Hematopoietic multipotent progenitor cell treated with erythropoietin and hydrocortisone succinate and interleukin-3 and kit ligand, for 15 days (in vitro differentiated cells): ENCODE measurements around the gene ACADVL.
"Not testable (repeated sequence)": the region's sequence is repeated elsewhere in the genome, so short reads cannot be mapped to it uniquely, and the experiment has no call there.

Experiments used
- DNase-seq: peaks from one replicate; pipeline ENCODE4 v3.0.0-alpha.2; 2015; ENCODE audit warnings: low spot score

Gene ACADVL

DNA sequence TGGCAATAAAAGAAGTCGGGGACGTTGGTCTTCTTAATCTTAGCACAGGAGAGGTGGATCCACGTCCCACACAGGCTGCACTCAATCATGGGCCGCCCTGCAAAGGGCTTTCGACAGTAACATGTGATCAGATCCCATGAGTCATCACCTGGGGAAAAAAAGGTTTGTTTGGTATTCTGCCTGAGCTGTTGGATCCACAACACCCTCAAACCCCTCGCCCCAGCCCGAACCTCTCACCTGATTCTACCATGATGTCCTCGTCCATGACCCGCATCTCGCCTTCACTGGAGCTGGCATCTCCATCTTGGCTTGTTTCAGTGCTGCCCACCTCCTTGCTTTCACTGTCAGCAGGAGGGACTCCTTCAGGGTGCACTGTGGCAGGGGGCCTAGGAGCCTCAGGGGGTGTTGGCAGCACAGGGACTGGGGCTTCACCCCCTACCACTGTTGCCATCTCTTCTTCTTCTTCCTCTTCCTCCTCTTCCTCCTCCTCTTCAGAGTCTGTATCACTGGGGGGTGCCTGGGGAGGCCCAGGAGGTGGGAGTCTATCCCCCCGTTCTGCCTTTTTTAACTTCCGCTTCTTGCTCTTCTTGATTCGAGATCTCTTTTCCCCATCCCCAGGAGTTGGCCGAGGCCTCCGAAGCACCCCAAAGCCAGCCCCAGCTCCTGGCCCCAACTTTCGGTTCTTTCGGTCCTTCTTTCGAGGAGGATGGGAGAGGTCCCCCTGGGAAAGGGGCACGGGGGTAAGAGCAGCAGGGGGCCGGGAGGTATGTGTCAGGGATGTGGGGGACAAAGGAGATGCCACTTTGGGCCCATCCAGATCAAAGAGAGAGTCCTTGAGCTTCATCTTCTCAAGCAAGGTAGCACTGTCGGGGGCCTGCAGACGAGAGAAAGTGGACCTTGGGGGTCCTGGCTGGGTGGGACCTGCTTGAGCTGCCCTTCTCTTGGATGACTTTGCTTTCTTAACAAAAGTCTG is 16.2 kb downstream of the ACADVL start:
- DNase-seq, result peak; percentile 41

- DNase-seq, result no peak
These were observed 17.1 kb downstream of the ACADVL start for GRCh38 chr17:7236808-7237207.

DNA sequence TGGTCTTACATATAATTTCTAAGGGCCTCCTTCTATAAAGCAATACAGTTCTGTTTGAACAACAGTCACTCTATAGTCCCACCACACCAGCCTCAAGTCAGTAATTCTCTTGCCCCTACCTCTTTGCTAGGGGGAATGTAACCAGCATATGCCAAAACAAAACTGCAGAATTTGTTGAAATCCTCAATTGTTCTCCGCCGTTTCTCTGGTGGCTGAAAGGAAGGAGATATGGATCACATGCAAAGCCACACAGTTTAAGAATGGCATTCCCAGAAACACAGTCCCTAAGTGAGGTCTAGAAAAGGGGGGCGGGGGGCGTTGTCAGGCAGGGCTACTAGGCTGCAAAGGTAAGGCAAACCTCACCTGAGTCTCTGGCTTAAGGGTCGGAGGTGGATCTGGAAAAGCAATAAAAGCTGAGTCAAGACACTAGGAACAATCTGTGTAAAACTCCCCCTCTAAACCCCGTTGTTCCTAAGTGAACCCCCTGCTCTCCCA is 17.6 kb downstream of the ACADVL start:
- DNase-seq, result no peak

- peak; percentile 84 for DNase-seq
These were observed 18.2 kb downstream of the ACADVL start for GRCh38 chr17:7237761-7238419.

GRCh38 chr17:7238420-7239090 is 18.8 kb downstream of the ACADVL start:
- DNase-seq, result peak; percentile 38

DNA sequence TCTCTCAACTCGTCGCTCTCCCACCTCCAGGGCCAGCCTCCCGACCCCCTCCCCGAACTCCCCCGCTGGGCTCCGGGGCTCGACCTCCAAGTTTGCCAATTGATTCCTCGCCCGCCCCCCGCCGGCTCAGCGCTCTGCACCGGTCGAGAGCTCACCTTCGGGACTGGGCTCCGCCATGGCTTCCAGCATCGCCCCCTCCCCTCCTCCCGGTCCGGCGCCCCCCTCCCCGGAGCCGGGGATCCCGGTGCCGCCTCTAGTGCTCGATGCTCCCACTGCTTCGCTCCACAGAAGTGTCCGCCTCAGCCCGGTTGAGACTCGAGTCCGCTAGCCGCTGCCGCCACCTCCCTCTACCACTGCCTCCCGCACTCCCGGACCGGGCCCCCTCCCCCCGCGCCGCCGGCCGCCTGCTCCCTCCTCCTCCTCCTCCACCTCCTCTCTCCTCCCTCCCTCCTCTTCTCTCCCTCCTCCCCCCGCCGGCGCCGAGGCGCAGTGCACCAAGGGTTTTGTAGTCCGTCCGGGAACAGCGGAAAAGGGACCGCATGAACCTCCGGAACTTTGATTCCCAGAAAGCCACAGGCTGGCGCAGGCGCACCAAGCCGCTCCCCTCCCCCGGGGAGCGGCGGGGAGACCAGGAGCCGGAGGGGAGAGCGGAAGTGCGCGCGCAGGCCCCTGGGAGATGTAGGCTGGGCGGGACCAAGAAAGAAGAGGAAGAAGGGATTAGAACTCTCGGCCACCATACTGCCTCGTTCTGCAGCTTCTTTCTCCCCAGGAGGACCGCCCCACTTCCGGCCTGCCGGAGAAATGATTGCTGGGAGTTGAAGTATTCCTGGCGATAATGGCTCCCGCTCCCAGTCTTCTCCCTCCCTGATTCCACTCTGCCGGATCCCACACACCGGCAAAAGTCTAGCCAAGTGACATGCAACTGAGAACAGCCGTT is 19.6 kb downstream of the ACADVL start, which contains the start of gene PHF23:
Gene PHF23 (minus strand): TSS at position 367 of the 937 bp plus-strand sequence. CDS start 178 bp downstream, at position 189.
- peak; percentile 99 for DNase-seq

GRCh38 chr17:7240375-7240774 is 20.6 kb downstream of the ACADVL start:
- no peak for DNase-seq

GRCh38 chr17:7241090-7241733 is 21.5 kb downstream of the ACADVL start:
- DNase-seq, result no peak

DNA sequence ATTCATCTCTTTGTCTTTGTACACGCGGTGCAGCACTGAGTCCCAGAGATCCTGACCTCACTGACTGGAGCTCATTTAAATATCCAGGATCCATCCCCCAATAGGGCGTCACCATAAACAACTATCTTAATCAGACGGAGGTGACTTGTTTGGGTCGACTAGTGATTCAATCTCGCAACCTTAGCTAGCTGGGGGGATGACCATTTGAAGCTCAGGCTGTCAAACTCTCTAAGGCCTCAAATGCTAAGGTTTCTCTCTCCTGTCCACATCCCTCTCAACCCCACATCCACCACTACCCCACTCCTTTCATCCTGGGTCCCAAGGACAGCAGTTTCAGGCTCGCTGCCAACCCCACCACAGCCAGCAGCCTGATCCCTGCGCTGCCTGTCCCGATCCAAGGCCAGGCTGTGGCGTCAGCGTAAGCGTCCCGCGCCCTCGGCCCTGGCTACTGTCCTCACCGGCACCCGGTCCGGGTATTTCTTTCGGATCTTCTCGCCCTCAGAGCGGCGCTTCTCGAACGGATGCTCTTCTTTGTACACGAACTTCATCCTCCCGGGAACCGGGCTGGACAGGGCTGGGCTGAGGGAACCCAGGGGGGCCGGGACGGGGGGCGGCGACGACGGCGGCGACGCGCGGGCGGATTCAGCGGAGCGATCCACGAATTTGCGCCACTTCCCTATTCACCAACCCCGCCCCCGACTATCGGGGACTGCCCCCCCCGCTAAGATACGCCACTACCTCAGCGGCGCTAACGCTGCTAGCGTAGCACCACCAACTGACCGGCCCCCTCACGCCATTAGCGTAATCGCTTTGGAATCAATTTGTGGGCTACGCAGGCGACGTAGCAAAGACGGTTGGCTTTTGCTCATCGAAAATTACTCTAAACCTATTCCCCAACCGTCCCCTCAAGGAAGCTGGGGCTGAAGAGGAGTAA is 22.3 kb downstream of the ACADVL start, which contains the start of gene GABARAP:
Gene GABARAP (minus strand): TSS at position 667 of the 934 bp plus-strand sequence. CDS start 119 bp downstream, at position 548.
- peak; percentile 97 for DNase-seq

DNA sequence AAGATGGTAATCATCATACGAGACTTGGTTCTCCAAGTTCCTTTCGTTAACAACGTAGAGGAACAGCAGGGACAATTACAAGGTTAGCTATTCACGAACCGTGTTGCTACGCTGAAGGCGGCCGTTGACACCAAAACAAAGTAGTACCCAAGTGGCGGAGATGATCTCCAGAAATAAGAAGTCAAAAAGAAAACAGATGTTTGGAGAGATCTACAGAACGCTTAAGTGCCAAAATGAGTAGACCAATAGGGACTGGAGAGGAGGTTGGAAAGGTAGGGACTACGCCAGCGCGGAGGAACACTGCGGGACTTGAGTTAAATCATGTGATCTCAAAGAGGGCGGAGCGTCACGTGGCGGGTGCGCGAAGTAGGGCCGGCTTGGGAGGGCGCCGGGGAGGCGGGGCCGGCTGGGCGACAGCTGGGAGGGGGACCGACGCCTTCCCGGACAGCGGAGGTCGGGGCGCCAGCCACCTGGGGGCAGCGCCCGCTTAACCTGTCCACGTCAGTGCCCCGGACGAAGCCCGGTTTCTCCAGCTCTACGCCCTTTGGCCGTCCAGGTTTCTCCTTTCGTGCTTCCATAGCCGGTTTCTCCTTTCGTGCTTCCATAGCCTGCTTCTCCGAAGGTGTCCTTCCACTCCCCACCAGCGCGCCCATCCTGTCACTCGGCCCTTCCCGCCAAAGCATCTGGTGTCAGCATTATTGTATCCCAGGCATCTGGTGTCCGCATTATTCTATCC is 23.1 kb downstream of the ACADVL start:
- peak; percentile 97 for DNase-seq

DNA sequence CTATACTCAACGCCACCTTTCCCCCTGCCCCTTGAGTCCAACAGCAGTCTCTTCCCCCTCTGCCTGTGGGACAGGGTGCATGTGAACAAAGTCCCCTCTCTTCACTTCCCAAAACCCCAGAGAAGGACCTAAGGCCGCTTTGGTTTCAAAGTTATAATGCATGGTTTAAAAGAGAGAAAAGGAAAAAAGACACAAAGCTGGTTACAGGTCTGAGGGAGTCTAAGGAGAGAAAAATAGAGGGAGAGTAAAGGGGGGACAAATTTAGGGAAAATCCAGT is 23.7 kb downstream of the ACADVL start:
- no peak for DNase-seq

- DNase-seq, result not testable (repeated sequence)
These were observed 24.1 kb downstream of the ACADVL start for GRCh38 chr17:7243838-7244237.

- DNase-seq, result no peak
These were observed 27.0 kb downstream of the ACADVL start for GRCh38 chr17:7246779-7247178.

DNA sequence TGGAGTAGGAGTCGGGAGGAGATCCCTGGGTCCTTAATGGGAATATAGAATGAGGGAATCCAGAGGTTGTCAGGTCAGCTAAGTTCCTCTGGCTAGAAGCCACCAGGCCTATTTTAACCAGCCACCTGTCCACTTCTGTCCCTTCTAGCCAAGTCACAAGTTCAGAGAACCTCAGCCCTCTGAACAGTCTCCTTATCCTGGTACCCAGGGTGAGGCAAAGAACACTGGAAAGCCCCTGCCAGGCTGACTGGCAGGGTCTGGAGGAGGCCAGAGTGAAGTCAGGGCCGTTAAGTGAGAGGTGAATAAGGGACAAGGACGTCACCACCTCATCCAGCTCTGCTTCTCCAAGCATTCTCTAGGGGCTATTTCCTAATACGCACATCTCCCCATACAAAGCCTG is 29.1 kb downstream of the ACADVL start:
- no peak for DNase-seq

- DNase-seq, result no peak
These were observed 29.5 kb downstream of the ACADVL start for GRCh38 chr17:7249214-7249613.

DNA sequence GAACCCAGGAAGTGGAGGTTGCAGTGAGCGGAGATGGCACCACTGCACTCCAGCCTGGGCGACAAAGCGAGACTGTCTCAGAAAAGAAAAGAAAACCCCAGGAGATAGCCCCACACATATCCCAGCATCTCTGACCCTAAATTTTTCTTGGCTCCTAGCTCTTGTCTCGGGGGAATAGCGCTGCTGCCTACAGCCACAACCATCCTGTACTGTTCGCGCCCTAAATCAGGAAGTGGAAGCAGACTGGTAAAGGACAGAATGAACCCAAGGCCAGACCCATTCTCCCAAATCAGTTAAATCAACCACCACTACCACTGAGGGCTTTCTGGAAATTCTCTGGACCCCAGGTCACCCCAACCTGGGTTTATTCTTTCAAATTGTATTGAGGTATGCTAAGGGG is 30.1 kb downstream of the ACADVL start:
- no peak for DNase-seq

GRCh38 chr17:7250695-7251627 is 31.2 kb downstream of the ACADVL start:
- peak; percentile 11 for DNase-seq

DNA sequence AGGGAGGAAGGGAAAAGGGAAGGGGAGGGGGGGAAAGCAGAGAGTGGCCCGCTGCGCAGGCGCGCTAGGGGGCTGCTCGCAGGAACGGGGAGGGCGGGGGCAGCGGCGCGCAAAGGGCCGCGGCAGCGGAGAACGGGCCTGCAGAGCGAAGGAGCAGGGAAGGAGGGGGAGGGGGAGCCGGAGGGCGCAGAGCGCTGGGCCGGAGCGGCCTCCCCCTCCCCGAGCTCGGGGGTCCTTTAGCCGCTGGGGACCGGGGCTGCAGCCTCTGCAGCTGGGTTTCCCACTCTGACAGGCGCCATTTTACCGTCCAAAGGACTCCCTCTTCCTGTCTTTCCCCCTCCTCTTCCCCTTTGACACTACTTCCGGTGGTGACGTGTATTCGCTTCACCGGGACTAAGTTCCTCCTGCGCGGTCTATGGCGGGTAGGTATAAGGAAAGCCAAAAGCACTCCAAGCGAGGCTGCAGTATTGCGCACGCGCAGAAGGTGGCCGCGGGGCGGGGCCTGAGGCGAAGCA is 32.0 kb downstream of the ACADVL start, which contains the start of gene CTDNEP1:
Gene CTDNEP1 (minus strand): TSS at position 74 of the 515 bp plus-strand sequence. CDS start 438 bp downstream, outside the sequence.
- DNase-seq, result peak; percentile 99
